SHP77 treated with DMSO at 0.1 percent for 48 hours (cell line): ENCODE results near the gene ASIC3.
"Not testable (repeated sequence)": the region's sequence is repeated elsewhere in the genome, so short reads cannot be mapped to it uniquely, and the experiment has no call there.

ENCODE experiments used
- DNase-seq: peaks from one replicate; lab custom pipeline; 2025; lab: John Stamatoyannopoulos, UW

Gene ASIC3

DNA sequence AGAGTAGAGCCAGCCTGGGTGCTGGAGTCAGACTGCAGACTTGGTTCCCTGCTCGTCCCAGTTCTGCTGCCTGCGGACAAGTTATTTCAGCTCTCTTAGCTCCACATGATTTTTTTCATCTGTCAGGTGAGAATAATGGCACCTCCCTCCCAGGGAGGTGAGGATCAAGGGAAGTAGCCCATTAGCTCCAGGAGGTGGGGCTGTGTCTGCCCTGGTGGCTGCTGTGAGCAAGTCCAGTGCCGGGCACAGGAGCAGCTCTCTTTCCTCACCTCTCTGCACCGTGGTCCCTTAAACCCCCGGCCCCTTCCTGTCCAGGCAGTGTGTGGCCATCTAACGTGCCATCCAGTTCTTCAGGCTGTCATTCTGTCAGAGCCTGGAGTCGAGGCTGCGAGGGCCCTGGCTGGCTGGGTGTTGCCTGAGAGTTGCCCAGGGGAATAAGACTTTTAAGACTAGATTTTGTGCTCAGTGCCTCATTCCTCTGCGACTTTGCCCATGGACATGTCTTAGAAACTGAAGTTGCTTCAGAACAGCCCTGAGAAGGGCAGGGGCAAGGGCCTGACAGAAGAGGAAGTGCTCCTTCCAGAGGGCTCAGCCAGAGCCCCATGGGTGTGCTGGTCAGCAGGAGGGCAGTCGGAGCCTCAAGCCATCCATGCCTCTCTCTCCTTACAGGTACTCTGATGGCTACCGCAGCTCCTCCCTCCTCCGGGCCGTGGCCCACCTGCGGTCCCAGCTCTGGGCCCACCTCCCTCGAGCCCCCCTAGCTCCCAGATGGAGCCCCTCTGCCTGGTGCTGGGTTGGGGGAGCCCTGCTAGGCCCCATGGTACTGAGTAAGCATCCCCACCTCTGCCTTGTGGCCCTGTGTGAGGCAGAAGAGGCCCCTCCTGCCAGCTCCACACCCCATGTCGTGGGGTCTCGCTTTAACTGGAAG, 15.1 kb upstream of the ASIC3 start:
- DNase-seq: no peak

- no peak for DNase-seq
Observed at GRCh38 chr7:151033864-151034249, 14.5 kb upstream of the ASIC3 start.

GRCh38 chr7:151034312-151035025, 13.9 kb upstream of the ASIC3 start:
- DNase-seq: no peak

GRCh38 chr7:151035026-151035717, 13.2 kb upstream of the ASIC3 start:
- DNase-seq: no peak

- DNase-seq: no peak
Observed at GRCh38 chr7:151035902-151036301, 12.4 kb upstream of the ASIC3 start.

- no peak for DNase-seq
Observed at GRCh38 chr7:151038951-151039849, 9.1 kb upstream of the ASIC3 start.

DNA sequence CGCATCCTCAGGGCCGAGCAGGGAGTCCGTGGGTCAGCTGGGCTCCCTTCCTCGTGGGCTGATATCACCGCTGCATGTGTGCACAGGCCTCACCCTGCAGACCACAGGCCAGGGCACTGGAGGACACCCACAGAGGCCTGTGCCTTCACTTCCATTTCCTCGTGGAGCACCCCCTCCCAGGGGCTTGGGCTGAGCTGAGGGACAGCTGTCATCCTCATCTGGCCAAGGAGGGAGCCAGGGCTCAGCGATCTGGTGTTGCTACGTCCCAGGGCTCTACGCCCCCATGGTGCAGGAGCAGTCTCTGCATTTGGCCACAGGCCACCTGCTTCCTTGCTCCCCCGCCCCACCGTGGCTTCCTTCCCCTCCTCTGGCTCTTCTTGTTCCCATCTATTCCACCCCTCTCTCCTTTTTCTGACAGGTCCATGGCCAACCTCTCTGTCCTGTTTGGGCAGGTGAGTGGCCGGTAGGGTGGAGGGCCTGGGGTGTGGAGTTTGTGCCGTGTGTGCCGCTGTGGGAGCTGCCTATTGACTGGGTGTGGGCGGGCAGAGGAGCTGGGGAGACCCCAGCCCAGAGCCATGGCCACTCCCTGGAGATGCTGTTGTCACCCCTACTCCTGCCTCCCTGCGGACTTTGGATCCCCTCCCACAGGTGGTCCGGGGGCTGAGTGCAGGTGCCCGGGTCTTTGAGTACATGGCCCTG, 8.3 kb upstream of the ASIC3 start:
- no peak for DNase-seq

- DNase-seq: no peak
Observed at GRCh38 chr7:151040616-151041375, 7.5 kb upstream of the ASIC3 start.

DNA sequence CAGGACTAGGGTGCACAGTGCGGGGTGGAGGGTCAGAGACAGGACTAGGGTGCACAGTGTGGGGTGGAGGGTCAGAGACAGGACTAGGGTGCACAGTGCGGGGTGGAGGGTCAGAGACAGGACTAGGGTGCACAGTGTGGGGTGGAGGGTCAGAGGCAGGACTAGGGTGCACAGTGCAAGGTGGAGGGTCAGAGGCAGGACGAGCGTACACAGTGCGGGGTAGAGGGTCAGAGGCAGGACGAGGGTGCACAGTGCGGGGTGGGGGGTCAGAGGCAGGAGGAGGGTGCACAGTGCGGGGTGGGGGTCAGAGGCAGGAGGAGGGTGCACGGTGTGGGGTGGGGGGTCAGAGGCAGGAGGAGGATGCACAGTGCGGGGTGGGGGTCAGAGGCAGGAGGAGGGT, 4.9 kb upstream of the ASIC3 start:
- DNase-seq: not testable (repeated sequence)

GRCh38 chr7:151043959-151044358, 4.4 kb upstream of the ASIC3 start:
- DNase-seq: no peak

- DNase-seq: no peak
Observed at GRCh38 chr7:151045262-151045661, 3.1 kb upstream of the ASIC3 start.

- no peak for DNase-seq
Observed at GRCh38 chr7:151045967-151046366, 2.4 kb upstream of the ASIC3 start.

DNA sequence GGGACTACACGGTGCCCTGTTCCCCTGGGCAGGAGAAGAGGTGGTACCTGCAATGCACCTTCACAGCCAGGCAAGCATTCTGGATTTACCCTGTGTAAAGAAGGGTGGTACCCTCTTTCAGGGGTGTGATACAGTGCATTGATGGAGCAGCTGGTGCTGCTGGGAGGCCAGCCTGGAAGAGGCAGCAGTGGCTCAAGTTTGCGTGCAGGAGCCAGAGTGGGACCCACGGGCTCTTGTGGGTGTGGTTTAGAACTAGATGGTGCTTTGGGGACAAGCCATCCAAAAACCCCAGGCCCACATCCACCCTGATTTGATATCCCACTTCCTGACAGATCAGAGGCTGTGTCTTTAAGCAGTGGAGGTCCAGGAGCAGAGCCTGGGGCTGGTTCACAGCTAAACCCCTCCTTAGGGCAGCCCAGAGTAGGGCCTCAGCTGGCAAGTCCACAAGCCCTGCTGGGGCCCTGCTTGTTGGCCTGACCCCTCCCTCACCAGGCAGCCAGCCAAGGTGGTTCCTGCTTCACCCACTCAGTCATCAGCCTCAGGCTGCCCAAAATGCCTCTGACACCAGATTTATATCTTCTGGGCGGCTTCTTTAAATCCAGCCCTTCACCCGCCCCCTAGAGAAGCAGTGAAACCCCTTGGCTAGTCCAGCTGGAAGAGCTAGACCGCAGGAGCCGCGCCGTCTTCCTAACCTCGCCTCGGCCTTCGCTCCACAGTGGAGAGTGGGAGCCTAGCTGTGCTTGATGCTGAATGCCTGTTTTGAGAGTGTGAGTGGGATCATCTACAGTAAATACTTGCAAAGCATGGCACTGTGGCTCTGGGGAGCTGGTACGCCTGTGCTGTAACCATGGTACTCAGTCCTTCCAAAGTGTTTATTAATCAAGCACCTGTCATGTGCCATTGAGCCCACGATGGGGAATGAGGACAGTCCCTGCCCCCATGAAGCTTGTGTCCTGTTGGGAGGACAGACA, 1.4 kb upstream of the ASIC3 start:
- DNase-seq: no peak

GRCh38 chr7:151048911-151049463, 656 bp downstream of the ASIC3 start:
- no peak for DNase-seq

DNA sequence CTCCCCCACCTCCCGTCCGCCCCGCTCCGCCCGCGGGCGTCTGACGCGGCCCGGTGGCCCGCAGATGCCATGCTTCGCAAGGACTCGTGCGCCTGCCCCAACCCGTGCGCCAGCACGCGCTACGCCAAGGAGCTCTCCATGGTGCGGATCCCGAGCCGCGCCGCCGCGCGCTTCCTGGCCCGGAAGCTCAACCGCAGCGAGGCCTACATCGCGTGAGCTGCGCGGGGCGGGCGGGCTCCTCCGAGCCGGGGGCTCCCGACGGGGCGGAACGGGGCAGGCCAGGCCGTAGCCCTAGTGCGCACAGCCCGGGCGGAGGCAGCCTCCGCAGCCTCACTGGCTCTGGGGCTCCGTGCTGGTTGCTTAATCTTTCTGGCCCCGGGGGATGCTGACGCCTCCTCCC, 2.8 kb downstream of the ASIC3 start:
- DNase-seq: no peak

GRCh38 chr7:151053096-151053495, 4.8 kb downstream of the ASIC3 start:
- DNase-seq: no peak

GRCh38 chr7:151053751-151054150, 5.4 kb downstream of the ASIC3 start:
- DNase-seq: no peak

- DNase-seq: no peak
Observed at GRCh38 chr7:151056283-151056665, 7.9 kb downstream of the ASIC3 start.
